ENCODE results near the gene IL18RAP. TPM values are rescaled to one million over a fixed set of nuclear protein-coding genes. Genes with fewer than 3 reads are reported as not detected.

Gene IL18RAP
- total and polyA plus RNA-seq, 7 donors, result 0.04 to 0.45 (median 0.12) TPM

DNA sequence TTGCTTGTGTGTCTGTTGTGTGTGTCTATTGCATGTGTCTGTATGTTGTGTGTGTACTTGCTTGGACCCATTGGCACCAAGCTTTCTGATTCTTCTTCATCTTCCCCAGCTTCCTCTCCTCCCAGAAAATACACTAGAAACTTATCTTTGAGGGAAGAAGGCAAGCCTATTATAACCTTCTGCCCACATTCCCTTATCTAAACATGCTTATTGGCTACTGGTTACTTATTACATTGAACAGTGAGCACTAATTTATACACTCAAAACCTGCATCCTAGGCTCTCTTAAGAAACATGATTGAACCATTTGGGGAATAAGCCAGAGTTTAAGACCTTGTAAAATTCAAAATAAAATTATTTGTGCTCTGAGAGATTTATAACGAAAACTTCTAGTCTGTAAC is 76.6 kb downstream of the IL18RAP start:
- Histone ChIP-seq H3K27ac (no peak overlapping the region), H3K27me3 (ENCODE audit: insufficient read depth in 3 of 3, low read length in 2 of 3) (no peaks in the 10 kb centered on the region), H3K9me3 (no peaks in the 10 kb centered on the region), H3K4me3 (no peak overlapping the region), H3K36me3 (ENCODE audit: insufficient read depth in 1 of 2, low read depth in 1 of 2) (no peaks in the 10 kb centered on the region), H3K4me1 (no peaks in the 10 kb centered on the region)
- TF ChIP-seq, protein P1, sequence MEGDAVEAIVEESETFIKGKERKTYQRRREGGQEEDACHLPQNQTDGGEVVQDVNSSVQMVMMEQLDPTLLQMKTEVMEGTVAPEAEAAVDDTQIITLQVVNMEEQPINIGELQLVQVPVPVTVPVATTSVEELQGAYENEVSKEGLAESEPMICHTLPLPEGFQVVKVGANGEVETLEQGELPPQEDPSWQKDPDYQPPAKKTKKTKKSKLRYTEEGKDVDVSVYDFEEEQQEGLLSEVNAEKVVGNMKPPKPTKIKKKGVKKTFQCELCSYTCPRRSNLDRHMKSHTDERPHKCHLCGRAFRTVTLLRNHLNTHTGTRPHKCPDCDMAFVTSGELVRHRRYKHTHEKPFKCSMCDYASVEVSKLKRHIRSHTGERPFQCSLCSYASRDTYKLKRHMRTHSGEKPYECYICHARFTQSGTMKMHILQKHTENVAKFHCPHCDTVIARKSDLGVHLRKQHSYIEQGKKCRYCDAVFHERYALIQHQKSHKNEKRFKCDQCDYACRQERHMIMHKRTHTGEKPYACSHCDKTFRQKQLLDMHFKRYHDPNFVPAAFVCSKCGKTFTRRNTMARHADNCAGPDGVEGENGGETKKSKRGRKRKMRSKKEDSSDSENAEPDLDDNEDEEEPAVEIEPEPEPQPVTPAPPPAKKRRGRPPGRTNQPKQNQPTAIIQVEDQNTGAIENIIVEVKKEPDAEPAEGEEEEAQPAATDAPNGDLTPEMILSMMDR (IDR thresholded peaks at IDR 0.05), result no peak
- 65 to 88% (median 86%) methylated on average over 1 of the region's 1 CpG for WGBS, 3 donors
- ATAC-seq (no peak), DNase-seq (no peak)
- intact Hi-C loops (cut with DNase I), result no loop called here

Other genes with a start within 250 kb of the IL18RAP start
- under 1 TPM; 0.40 to 0.74 (median 0.56) TPM for gene IL1RL2, start 236.1 kb upstream of the IL18RAP start, total RNA-seq
- gene IL1RL2, start 236.1 kb upstream of the IL18RAP start, polyA plus RNA-seq, result under 1 TPM; 0.27 to 0.74 (median 0.30) TPM
- 10 to 100 TPM in 1 of 4 donors, 1 to 10 TPM in 2, under 1 TPM in 1; 0.43 to 10.4 (median 3.2) TPM for gene IL1RL1, start 111.6 kb upstream of the IL18RAP start, total RNA-seq
- 10 to 100 TPM in 1 of 3 donors, 1 to 10 TPM in 1, under 1 TPM in 1; 0.48 to 13.1 (median 2.9) TPM for gene IL1RL1, start 111.6 kb upstream of the IL18RAP start, polyA plus RNA-seq
- gene IL18R1, start 67.4 kb upstream of the IL18RAP start, total RNA-seq, result 1 to 10 TPM in 2 of 4 donors, under 1 TPM in 2; 0.80 to 2.1 (median 0.97) TPM
- 1 to 10 TPM in 1 of 3 donors, under 1 TPM in 2; 0.26 to 1.2 (median 0.52) TPM for gene IL18R1, start 67.4 kb upstream of the IL18RAP start, polyA plus RNA-seq
- under 1 TPM in 1 of 4 donors, not detected in 3; 0.08 TPM for gene SLC9A4, start 50.1 kb downstream of the IL18RAP start, total RNA-seq
- gene SLC9A4, start 50.1 kb downstream of the IL18RAP start, polyA plus RNA-seq, result not detected
- 1 to 10 TPM; 4.8 to 9.3 (median 8.1) TPM for gene SLC9A2, start 196.4 kb downstream of the IL18RAP start, total RNA-seq
- 1 to 10 TPM in 2 of 3 donors, under 1 TPM in 1; 0.81 to 6.3 (median 2.4) TPM for gene SLC9A2, start 196.4 kb downstream of the IL18RAP start, polyA plus RNA-seq

Measured in psoas muscle (tissue), 8 donors.